H9 (cell line): ENCODE measurements around the gene CASTOR1. TPM values are rescaled to one million over a fixed set of nuclear protein-coding genes. Genes with fewer than 3 reads are reported as not detected.

Experiments
- DNase-seq: peaks from one replicate; pipeline ENCODE4 v3.0.0-alpha.2; 2017
- H2AFZ ChIP-seq: one replicate; pipeline ENCODE4 v1.6.1; 2013; ENCODE audit warnings: mild to moderate bottlenecking, low read length, control low read depth, moderate library complexity
- H2AK5ac ChIP-seq: 2 replicates; pipeline ENCODE4 v1.6.1; 2013; ENCODE audit warnings: low read length, control low read depth, mixed read lengths; ENCODE audit not compliant: insufficient read length
- H2BK120ac ChIP-seq: one replicate; pipeline ENCODE4 v1.6.1; 2013; ENCODE audit warnings: low read depth, mild to moderate bottlenecking, low read length, control low read depth, inconsistent platforms; ENCODE audit not compliant: poor library complexity, severe bottlenecking
- H2BK12ac ChIP-seq: 2 replicates; pipeline ENCODE4 v1.6.1; 2013; ENCODE audit warnings: low read length, control low read depth, mixed read lengths, low read depth; ENCODE audit not compliant: insufficient read length
- H2BK15ac ChIP-seq: 2 replicates; pipeline ENCODE4 v1.6.1; 2013; ENCODE audit warnings: low read depth, low read length, control low read depth
- H2BK20ac ChIP-seq: one replicate; pipeline ENCODE4 v1.6.1; 2013; ENCODE audit warnings: low read depth, mild to moderate bottlenecking, low read length, control low read depth, inconsistent platforms; ENCODE audit not compliant: poor library complexity, severe bottlenecking
- H2BK5ac ChIP-seq: 2 replicates; pipeline ENCODE4 v1.6.1; 2013; ENCODE audit warnings: low read length, control low read depth, mixed read lengths; ENCODE audit not compliant: insufficient read length
- H3K14ac ChIP-seq: 2 replicates; pipeline ENCODE4 v1.6.1; 2013; ENCODE audit warnings: low read length, control low read depth; ENCODE audit not compliant: insufficient read depth
- H3K18ac ChIP-seq: 2 replicates; pipeline ENCODE4 v1.6.1; 2013; ENCODE audit warnings: low read depth, mild to moderate bottlenecking, mixed read lengths, low read length, control low read depth; ENCODE audit not compliant: insufficient read length
- H3K23ac ChIP-seq: 2 replicates; pipeline ENCODE4 v1.6.1; 2013; ENCODE audit warnings: low read length, control low read depth, mixed read lengths, low read depth; ENCODE audit not compliant: insufficient read length
- H3K23me2 ChIP-seq: 2 replicates; pipeline ENCODE4 v1.6.1; 2013; ENCODE audit warnings: low read depth, mild to moderate bottlenecking, mixed read lengths, low read length, control low read depth; ENCODE audit not compliant: insufficient read length, poor library complexity, severe bottlenecking
- H3K27ac ChIP-seq: 2 replicates; pipeline ENCODE4 v1.5.1; 2013; ENCODE audit warnings: low read length, control low read depth, mixed read lengths, low read depth; ENCODE audit not compliant: insufficient read length
- H3K27me3 ChIP-seq: 2 replicates; pipeline ENCODE4 v1.6.1; 2013; ENCODE audit warnings: low read length, control low read depth, inconsistent platforms; ENCODE audit not compliant: insufficient read depth
- H3K4ac ChIP-seq: 2 replicates; pipeline ENCODE4 v1.6.1; 2013; ENCODE audit warnings: low read depth, mild to moderate bottlenecking, control low read depth, inconsistent platforms, low read length, moderate library complexity
- H3K4me1 ChIP-seq: 2 replicates; pipeline ENCODE4 v1.6.1; 2013; ENCODE audit warnings: low read length, control low read depth, inconsistent platforms; ENCODE audit not compliant: insufficient read depth
- H3K4me2 ChIP-seq: 2 replicates; pipeline ENCODE4 v1.6.1; 2013; ENCODE audit warnings: low read length, control low read depth, mixed read lengths; ENCODE audit not compliant: insufficient read length, insufficient read depth
- H3K56ac ChIP-seq: 2 replicates; pipeline ENCODE4 v1.6.1; 2013; ENCODE audit warnings: low read depth, mild to moderate bottlenecking, mixed read lengths, low read length, control low read depth; ENCODE audit not compliant: insufficient read length
- H3K79me1 ChIP-seq: 2 replicates; pipeline ENCODE4 v1.6.1; 2013; ENCODE audit warnings: low read depth, mild to moderate bottlenecking, moderate library complexity, low read length, control low read depth, inconsistent platforms; ENCODE audit not compliant: insufficient read depth, poor library complexity, severe bottlenecking
- H3K79me2 ChIP-seq: 2 replicates; pipeline ENCODE4 v1.6.1; 2013; ENCODE audit warnings: low read length, control low read depth, inconsistent platforms; ENCODE audit not compliant: insufficient read depth
- H3K9ac ChIP-seq: 2 replicates; pipeline ENCODE4 v1.6.1; 2013; ENCODE audit warnings: low read length, control low read depth, mixed read lengths; ENCODE audit not compliant: insufficient read length; ENCODE audit errors: extremely low read depth
- H3K9me3 ChIP-seq: one replicate; pipeline ENCODE4 v1.6.1; 2013; ENCODE audit warnings: low read depth, low read length, inconsistent platforms; ENCODE audit not compliant: control insufficient read depth
- H3T11ph ChIP-seq: one replicate; pipeline ENCODE4 v1.6.1; 2013; ENCODE audit warnings: mild to moderate bottlenecking, low read length, control low read depth, inconsistent platforms
- H4K20me1 ChIP-seq: one replicate; pipeline ENCODE4 v1.6.1; 2013; ENCODE audit not compliant: control insufficient read depth, insufficient read length, insufficient read depth
- H4K5ac ChIP-seq: 2 replicates; pipeline ENCODE4 v1.6.1; 2013; ENCODE audit warnings: low read depth, mild to moderate bottlenecking, mixed read lengths, low read length, control low read depth; ENCODE audit not compliant: insufficient read length
- H4K8ac ChIP-seq: replicated peaks from 2 replicates; pipeline ENCODE4 v1.6.1; 2013; ENCODE audit warnings: low read length, control low read depth, mixed read lengths, low read depth; ENCODE audit not compliant: insufficient read length
- H4K91ac ChIP-seq: 2 replicates; pipeline ENCODE4 v1.6.1; 2013; ENCODE audit warnings: low read depth, mild to moderate bottlenecking, moderate library complexity, mixed read lengths, low read length, control low read depth; ENCODE audit not compliant: insufficient read length
- H3K27ac Mint-ChIP-seq, 3 experiments: 2 replicates in 2 of 3; 3 replicates in 1 of 3; pipeline ENCODE4 v1.8.0; 2020 to 2021; ENCODE audit warnings: mixed read lengths in 3 of 3, mild to moderate bottlenecking in 1 of 3, moderate library complexity in 1 of 3
- H3K27me3 Mint-ChIP-seq: 2 replicates; pipeline ENCODE4 v1.8.0; 2021; ENCODE audit warnings: low read depth, mild to moderate bottlenecking, moderate library complexity, mixed read lengths
- H3K36me3 Mint-ChIP-seq, 3 experiments: 2 replicates in 2 of 3; 3 replicates in 1 of 3; pipeline ENCODE4 v1.8.0; 2020 to 2021; ENCODE audit warnings: low read depth in 3 of 3, mixed read lengths in 3 of 3; ENCODE audit not compliant: insufficient read depth in 1 of 3
- H3K4me1 Mint-ChIP-seq, 2 experiments: 2 replicates each; pipeline ENCODE4 v1.8.0; 2020; ENCODE audit warnings: mixed read lengths in 2 of 2
- H3K4me3 Mint-ChIP-seq, 2 experiments: 2 replicates in 1 of 2; 3 replicates in 1 of 2; pipeline ENCODE4 v1.8.0; 2020 to 2021; ENCODE audit warnings: mild to moderate bottlenecking in 2 of 2, mixed read lengths in 2 of 2, moderate library complexity in 1 of 2
- H3K9me3 Mint-ChIP-seq, 2 experiments: 2 replicates in 1 of 2; 3 replicates in 1 of 2; pipeline ENCODE4 v1.8.0; 2020; ENCODE audit warnings: mild to moderate bottlenecking in 2 of 2, mixed read lengths in 2 of 2, moderate library complexity in 1 of 2
- WGBS: extraction: QIAGEN DNeasy Blood & Tissue Kit; methylation state at CpG from one replicate; pipeline ENCODE4 v1.1.7; 2013; ENCODE audit warnings: missing lambda C conversion rate, low lambda C conversion rate, mixed read lengths; ENCODE audit not compliant: insufficient read length; ENCODE audit errors: extremely low coverage; 5-methylcytosine and 5-hydroxymethylcytosine counted together
- total RNA-seq: library from RNA; stranded (reverse); gene quantifications from 2 replicates; pipeline ENCODE4 v1.2.1, GENCODE V29; 2021
- TF ChIP-seq, protein P1 (sequence below): fragments of 200-600 bp; sonication (generic); conservative IDR thresholded peaks from 3 replicates; pipeline ENCODE4 v1.8.0; 2021; ENCODE audit warnings: antibody characterized with exemption, mild to moderate bottlenecking

CASTOR1 gene
- total RNA-seq, 1 experiment from 2014 or later: 8.8 TPM

DNA sequence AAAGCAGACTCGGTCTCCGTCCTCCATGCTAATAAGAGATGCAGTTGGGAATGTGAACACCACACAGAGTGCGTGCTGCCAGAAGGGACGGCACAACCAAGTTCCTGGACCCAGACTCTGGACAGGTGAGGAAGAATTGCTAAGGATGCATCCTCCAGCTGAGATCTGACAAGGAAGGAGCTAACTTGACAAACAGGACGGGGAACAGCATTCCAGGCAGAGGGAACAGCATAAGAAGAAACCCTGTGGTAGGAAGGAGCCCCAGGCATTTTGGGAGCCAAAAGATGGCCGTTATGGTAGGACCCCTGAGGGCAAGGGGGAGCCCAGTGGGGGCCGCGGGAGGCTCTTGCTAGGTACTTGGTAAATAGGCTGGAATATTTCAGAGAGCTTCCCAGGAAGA is 28.6 kb downstream of the CASTOR1 start:
- Mint-ChIP-seq H3K27me3 (peaks cover 19% of the 10 kb centered on the region), H3K36me3 (no peaks in the 10 kb centered on the region), H3K27ac (peak overlapping the region in 1 of 3 experiments; percentile 91; a peak in 1 of 7 replicates), H3K9me3 (no peaks in the 10 kb centered on the region; a peak in 1 of 5 replicates), H3K4me1 (peaks cover 13 to 31% of the 10 kb centered on the region in 2 experiments), H3K4me3 (no peak overlapping the region)
- no peak overlapping the region for H4K91ac ChIP-seq
- TF ChIP-seq, protein P1, sequence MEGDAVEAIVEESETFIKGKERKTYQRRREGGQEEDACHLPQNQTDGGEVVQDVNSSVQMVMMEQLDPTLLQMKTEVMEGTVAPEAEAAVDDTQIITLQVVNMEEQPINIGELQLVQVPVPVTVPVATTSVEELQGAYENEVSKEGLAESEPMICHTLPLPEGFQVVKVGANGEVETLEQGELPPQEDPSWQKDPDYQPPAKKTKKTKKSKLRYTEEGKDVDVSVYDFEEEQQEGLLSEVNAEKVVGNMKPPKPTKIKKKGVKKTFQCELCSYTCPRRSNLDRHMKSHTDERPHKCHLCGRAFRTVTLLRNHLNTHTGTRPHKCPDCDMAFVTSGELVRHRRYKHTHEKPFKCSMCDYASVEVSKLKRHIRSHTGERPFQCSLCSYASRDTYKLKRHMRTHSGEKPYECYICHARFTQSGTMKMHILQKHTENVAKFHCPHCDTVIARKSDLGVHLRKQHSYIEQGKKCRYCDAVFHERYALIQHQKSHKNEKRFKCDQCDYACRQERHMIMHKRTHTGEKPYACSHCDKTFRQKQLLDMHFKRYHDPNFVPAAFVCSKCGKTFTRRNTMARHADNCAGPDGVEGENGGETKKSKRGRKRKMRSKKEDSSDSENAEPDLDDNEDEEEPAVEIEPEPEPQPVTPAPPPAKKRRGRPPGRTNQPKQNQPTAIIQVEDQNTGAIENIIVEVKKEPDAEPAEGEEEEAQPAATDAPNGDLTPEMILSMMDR: no peak
- no peak overlapping the region for H2BK15ac ChIP-seq
- no peak overlapping the region for H2BK120ac ChIP-seq
- H3K4me2 ChIP-seq: no peak overlapping the region
- no peak overlapping the region for H2AK5ac ChIP-seq
- no peak overlapping the region for H2BK5ac ChIP-seq
- no peak overlapping the region for H2BK20ac ChIP-seq
- H2BK12ac ChIP-seq: no peak overlapping the region
- H3K14ac ChIP-seq: no peak overlapping the region; the same call in 1 of the 2 replicates
- WGBS: no CpG with 5 or more reads among the region's 8 CpGs
- no peaks in the 10 kb centered on the region for H3K9me3 ChIP-seq
- DNase-seq: no peak
- H3K18ac ChIP-seq: no peak overlapping the region
- no peak overlapping the region for H3K56ac ChIP-seq
- no peaks in the 10 kb centered on the region for H3K79me1 ChIP-seq
- no peaks in the 10 kb centered on the region for H4K20me1 ChIP-seq
- no peaks in the 10 kb centered on the region for H3K23me2 ChIP-seq
- no peak overlapping the region for H2AFZ ChIP-seq
- H4K8ac ChIP-seq: no peak overlapping the region
- H3T11ph ChIP-seq: no peak overlapping the region
- no peaks in the 10 kb centered on the region; the same call in 1 of the 2 replicates for H3K27me3 ChIP-seq
- no peak overlapping the region for H3K23ac ChIP-seq
- no peak overlapping the region for H3K27ac ChIP-seq
- H3K4me1 ChIP-seq: no peaks in the 10 kb centered on the region
- H3K9ac ChIP-seq: no peak overlapping the region
- no peak overlapping the region for H4K5ac ChIP-seq
- H3K4ac ChIP-seq: no peak overlapping the region
- H3K79me2 ChIP-seq: no peaks in the 10 kb centered on the region
